HEK293T (cell line): Measurements from ENCODE around the gene STYXL1.
"Not testable (repeated sequence)": the region's sequence is repeated elsewhere in the genome, so short reads cannot be mapped to it uniquely, and the experiment has no call there.

Experiments used
- CTCF ChIA-PET: fragments of 350-600 bp; formaldehyde crosslinking; extraction: SDS; loops from one replicate; lab custom pipeline; 2021; ENCODE audit warnings: antibody characterized with exemption, inconsistent platforms; lab: Yijun Ruan, JAX
- POLR2A ChIA-PET: fragments of 350-600 bp; formaldehyde crosslinking; extraction: SDS; loops from one replicate; lab custom pipeline; 2020; ENCODE audit warnings: antibody characterized with exemption, inconsistent platforms; lab: Yijun Ruan, JAX
- DNase-seq: peaks from one replicate; pipeline ENCODE4 v3.0.0; 2012; ENCODE audit warnings: mixed read lengths; ENCODE audit errors: extremely low spot score
- ARNT ChIP-seq: fragments of 450-650 bp; IDR thresholded peaks from 2 replicates; pipeline ENCODE4 v1.6.1; 2017; ENCODE audit warnings: mild to moderate bottlenecking
- BHLHE40 ChIP-seq: fragments of 450-650 bp; IDR thresholded peaks from 2 replicates; pipeline ENCODE4 v1.6.1; 2016; ENCODE audit warnings: mild to moderate bottlenecking, moderate library complexity, borderline replicate concordance
- CTBP1 ChIP-seq: fragments of 450-650 bp; IDR thresholded peaks from 2 replicates; pipeline ENCODE4 v1.6.1; 2016; ENCODE audit warnings: borderline replicate concordance
- ELF4 ChIP-seq: fragments of 450-650 bp; IDR thresholded peaks from 2 replicates; pipeline ENCODE4 v1.6.1; 2017; ENCODE audit warnings: antibody characterized with exemption
- FOXA1 ChIP-seq: fragments of 450-650 bp; IDR thresholded peaks from 2 replicates; pipeline ENCODE4 v1.6.1; 2016; ENCODE audit warnings: mild to moderate bottlenecking
- FOXK2 ChIP-seq: fragments of 450-650 bp; IDR thresholded peaks from 2 replicates; pipeline ENCODE4 v1.6.1; 2016; ENCODE audit warnings: mild to moderate bottlenecking
- FOXM1 ChIP-seq: fragments of 450-650 bp; IDR thresholded peaks from 2 replicates; pipeline ENCODE4 v1.6.1; 2017; ENCODE audit warnings: mild to moderate bottlenecking, borderline replicate concordance
- HDGF ChIP-seq: fragments of 450-650 bp; IDR thresholded peaks from 2 replicates; pipeline ENCODE4 v1.6.1; 2017; ENCODE audit warnings: antibody characterized with exemption, borderline replicate concordance
- L3MBTL2 ChIP-seq: fragments of 450-650 bp; conservative IDR thresholded peaks from 2 replicates; pipeline ENCODE4 v1.6.1; 2016; ENCODE audit warnings: mild to moderate bottlenecking
- LEF1 ChIP-seq: fragments of 450-650 bp; IDR thresholded peaks from 2 replicates; pipeline ENCODE4 v1.6.1; 2017; ENCODE audit warnings: mild to moderate bottlenecking, borderline replicate concordance
- NFRKB ChIP-seq: fragments of 450-650 bp; IDR thresholded peaks from 2 replicates; pipeline ENCODE4 v1.6.1; 2016; ENCODE audit warnings: mild to moderate bottlenecking, moderate library complexity
- SP1 ChIP-seq: fragments of 450-650 bp; IDR thresholded peaks from 2 replicates; pipeline ENCODE4 v1.6.1; 2017
- SUZ12 ChIP-seq: fragments of 450-650 bp; IDR thresholded peaks from 2 replicates; pipeline ENCODE4 v1.6.1; 2016; ENCODE audit warnings: mild to moderate bottlenecking
- TARDBP ChIP-seq: fragments of 450-650 bp; IDR thresholded peaks from 2 replicates; pipeline ENCODE4 v1.6.1; 2016
- ZNF384 ChIP-seq: fragments of 450-650 bp; IDR thresholded peaks from 2 replicates; pipeline ENCODE4 v1.6.1; 2016
- TF ChIP-seq, protein P1 (sequence below): fragments of 450-650 bp; IDR thresholded peaks from 2 replicates; pipeline ENCODE4 v1.6.1; 2016

STYXL1 gene

DNA sequence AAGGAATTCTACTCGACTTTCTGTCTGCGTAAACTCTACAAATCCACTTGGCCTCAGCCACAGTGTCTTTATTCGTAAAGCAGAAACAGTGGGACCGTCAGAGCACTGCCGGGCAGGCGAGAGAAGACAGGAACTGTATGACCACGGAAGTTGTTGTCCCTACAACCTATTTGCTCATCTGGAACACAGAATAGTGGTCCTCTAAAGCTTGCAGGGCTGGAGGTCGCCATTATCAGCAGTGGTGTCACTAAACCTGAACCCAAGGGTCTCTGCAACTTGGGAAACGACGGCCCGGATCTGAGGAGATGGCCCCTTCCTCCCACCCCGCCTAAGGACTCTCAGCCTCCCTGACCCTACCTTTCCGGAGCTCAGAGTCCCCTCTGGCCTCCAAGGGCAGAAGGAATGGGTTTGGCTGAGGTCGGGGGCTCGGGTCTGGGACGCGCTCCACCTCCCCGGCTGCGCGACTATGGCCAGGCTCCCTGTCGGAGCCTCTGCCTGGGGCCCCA is 442 bp downstream of the STYXL1 start:
- ChIA-PET POLR2A (interaction anchor here (0.6 to 2.3 kb wide), 19 partner anchors 11 to 298 kb away, joined by 3 to 20 read pairs (median 3); partner anchors contain the start of genes HSPB1, POR and TMEM120A), CTCF (no interaction called here)
- TF ChIP-seq LEF1 (no peak), BHLHE40 (no peak), ARNT (no peak), FOXM1 (no peak), FOXA1 (no peak), SUZ12 (no peak), ZNF384 (no peak), HDGF (no peak), FOXK2 (no peak), L3MBTL2 (no peak), TARDBP (no peak), CTBP1 (no peak), ELF4 (no peak), SP1 (no peak), NFRKB (no peak)
- TF ChIP-seq, protein P1, sequence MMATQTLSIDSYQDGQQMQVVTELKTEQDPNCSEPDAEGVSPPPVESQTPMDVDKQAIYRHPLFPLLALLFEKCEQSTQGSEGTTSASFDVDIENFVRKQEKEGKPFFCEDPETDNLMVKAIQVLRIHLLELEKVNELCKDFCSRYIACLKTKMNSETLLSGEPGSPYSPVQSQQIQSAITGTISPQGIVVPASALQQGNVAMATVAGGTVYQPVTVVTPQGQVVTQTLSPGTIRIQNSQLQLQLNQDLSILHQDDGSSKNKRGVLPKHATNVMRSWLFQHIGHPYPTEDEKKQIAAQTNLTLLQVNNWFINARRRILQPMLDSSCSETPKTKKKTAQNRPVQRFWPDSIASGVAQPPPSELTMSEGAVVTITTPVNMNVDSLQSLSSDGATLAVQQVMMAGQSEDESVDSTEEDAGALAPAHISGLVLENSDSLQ, result no peak
- peak; percentile 28 for DNase-seq

DNA sequence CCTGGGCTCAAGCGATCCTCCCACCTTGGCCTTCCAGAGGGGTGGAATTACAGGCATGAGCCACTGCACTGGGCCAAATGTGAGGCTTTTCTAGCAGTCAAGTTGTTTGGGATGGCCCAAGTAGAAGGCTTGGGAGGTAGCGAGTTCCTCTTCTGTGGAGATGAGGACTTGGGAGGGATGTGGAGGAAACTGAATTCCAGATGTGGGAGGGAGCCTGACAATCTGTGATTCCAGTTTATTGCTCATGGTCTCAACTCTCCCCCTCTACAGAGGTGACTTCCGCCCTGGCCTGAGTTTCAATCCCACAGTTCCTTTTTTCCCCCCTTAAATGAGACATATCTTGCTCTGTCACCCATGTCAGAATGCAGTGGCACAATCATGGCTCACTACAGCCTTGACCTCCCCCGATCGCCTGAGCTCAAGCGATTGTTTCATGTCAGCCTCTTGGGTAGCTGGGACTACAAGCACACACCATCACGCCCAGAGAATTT is 3.4 kb downstream of the STYXL1 start:
- no peak for DNase-seq
- POLR2A ChIA-PET, result no interaction called here
- CTCF ChIA-PET, result no interaction called here
- TF ChIP-seq FOXM1 (no peak), SP1 (no peak), SUZ12 (no peak), FOXA1 (no peak), ZNF384 (no peak), BHLHE40 (no peak), ELF4 (no peak), HDGF (no peak), FOXK2 (no peak), LEF1 (no peak), NFRKB (no peak), CTBP1 (no peak), L3MBTL2 (no peak), ARNT (no peak), TARDBP (no peak)
- TF ChIP-seq, protein P1, result no peak

DNA sequence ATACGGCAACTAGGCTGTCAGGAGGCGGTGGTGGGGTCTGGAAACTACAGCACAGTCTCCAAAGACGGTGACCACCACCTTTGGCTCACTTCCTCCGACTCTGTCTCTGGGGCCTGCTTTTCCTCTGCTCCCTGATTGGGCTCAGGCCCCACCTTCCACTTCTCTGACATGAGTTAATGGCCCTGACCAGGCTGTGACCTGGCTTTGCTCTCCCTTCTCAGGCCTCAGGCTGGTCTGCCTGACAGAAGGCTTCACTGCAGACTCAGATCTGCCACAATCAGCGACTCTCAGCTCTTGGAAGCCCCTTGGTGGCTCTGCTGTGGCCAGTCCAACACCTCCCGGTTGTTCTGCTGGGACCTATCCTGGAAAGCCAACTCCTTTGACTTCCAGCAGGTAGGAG is 7.7 kb downstream of the STYXL1 start:
- CTCF ChIA-PET, result no interaction called here
- TF ChIP-seq BHLHE40 (no peak), ELF4 (no peak), CTBP1 (no peak), SP1 (no peak)
- TF ChIP-seq, protein P1, result no peak

DNA sequence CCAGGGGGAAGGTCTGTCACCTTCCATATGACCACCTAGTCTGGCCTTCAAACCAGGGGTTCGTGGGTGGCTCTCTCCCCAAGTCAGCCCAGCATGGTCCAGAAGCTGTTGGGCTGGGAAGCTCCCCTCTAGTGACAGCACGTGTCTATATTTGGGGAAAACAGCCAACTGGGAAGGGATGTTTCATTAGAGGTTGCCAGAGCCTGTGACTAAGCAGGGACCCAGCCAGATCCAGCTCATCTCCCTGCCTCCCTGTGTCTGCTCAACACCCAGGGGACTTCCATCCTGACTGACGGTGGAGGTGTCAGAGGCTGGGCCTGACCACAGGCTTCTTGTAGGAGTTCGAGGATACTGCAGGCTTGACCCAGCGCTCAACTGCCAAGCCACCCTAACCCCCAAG is 10.5 kb downstream of the STYXL1 start:
- TF ChIP-seq BHLHE40, result no peak
- TF ChIP-seq FOXM1, result no peak
- no peak for TF ChIP-seq SP1
- no peak for TF ChIP-seq CTBP1
- TF ChIP-seq, protein P1, result no peak
- TF ChIP-seq FOXA1, result no peak
- no peak for TF ChIP-seq L3MBTL2
- TF ChIP-seq ELF4, result no peak
- TF ChIP-seq ZNF384, result no peak
- no peak for TF ChIP-seq ARNT
- no peak for DNase-seq
- CTCF ChIA-PET, result interaction anchor here (1.0 kb wide), 1 partner anchor 18 kb away, joined by 3 read pairs; no protein-coding TSS in a partner anchor
- POLR2A ChIA-PET, result no interaction called here

More for the DNA sequence above, 7.7 kb downstream of the STYXL1 start:
- no peak for DNase-seq
- POLR2A ChIA-PET, result no interaction called here

- no peak for DNase-seq
- CTCF ChIA-PET, result no interaction called here
- TF ChIP-seq FOXM1, result no peak
- TF ChIP-seq NFRKB, result no peak
- no peak for TF ChIP-seq TARDBP
- TF ChIP-seq ELF4, result no peak
- TF ChIP-seq HDGF, result no peak
- no peak for TF ChIP-seq FOXK2
- no peak for TF ChIP-seq L3MBTL2
- TF ChIP-seq LEF1, result no peak
- POLR2A ChIA-PET, result interaction anchor here (1.3 kb wide), 1 partner anchor 16 kb away, joined by 5 read pairs; the partner anchor contains the start of genes MDH2 and STYXL1
Observed at GRCh38 chr7:76031964-76032363, 15.8 kb downstream of the STYXL1 start.

GRCh38 chr7:76029682-76030081 is 18.1 kb downstream of the STYXL1 start:
- POLR2A ChIA-PET, CTCF ChIA-PET, DNase-seq: not testable (repeated sequence)
